ENCODE results near the gene HIVEP1. TPM values are rescaled to one million over a fixed set of nuclear protein-coding genes. Genes with fewer than 3 reads are reported as not detected.

Gene HIVEP1
- total RNA-seq, 6 donors from 2014 or later: 22.9 to 48.5 (median 30.4) TPM

DNA sequence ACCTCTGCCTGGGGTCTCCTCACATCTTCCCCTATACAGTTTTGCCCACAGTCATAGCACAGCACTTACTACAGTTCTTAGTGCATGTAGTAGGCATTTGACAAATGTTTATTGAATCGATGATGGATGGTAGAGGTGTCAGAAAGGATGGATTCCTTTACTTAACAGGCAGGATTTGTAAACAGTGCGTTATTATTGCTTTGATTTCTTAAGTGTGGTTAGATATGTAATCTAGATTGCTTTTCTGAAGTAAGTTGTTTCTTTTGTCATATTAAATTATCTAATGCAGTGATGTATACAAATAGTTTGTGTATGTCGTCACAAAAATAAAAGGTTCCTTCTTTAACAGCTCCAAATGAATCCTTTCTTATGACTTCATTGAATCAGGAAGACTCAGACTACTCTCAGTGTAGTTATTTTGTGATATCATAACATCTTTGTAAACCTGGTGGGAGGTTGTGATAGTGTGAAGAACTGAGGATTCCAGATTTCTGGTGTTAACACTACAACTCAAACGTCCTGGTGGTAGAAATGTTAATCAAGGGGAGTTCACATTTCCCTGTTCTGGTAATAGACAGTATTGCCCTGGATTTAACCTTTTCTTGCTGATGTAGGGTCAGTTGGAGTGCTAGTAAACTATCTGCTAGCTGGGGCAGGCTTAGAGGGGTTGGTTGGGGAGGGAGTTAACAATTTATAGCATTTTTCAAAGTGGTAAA lies 87.7 kb downstream of the HIVEP1 start:
- Histone ChIP-seq H3K4me1 (peaks cover 0 to 4% (median 0%) of the 10 kb centered on the region in 4 donors), H3K4me3 (no peak overlapping the region), H3K27me3 (no peaks in the 10 kb centered on the region), H3K27ac (no peak overlapping the region), H3K9me3 (no peaks in the 10 kb centered on the region), H3K36me3 (no peaks in the 10 kb centered on the region)
- TF ChIP-seq EP300 (IDR thresholded peaks at IDR 0.05) (no peak), POLR2A (IDR thresholded peaks at IDR 0.05) (no peak)
- 61 to 62% methylated on average over 4 of the region's 4 CpGs for WGBS, 2 donors
- DNase-seq: no peak
- no peak for ATAC-seq (ENCODE audit: low FRiP score in 2 of 2)

DNA sequence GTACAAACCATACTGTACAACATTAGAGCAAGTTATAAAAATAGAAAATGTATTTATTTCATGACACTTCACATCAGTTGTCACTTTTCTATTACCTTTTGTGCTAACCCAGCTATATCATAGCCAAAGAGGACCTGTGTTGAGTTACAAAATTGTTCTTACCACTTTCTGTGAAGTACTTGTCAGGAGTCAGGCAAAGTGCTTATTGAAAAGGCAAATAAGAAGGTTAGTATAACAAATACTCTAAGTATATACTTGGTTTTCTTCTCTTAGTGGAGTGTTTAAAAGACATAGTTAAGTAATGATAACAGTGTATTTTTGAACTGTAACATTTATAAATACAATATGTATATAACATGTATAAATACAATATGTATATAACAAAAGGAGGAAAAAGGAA lies 88.9 kb downstream of the HIVEP1 start:
- no peak for ATAC-seq (ENCODE audit: low FRiP score in 2 of 2)
- Histone ChIP-seq H3K27me3 (no peaks in the 10 kb centered on the region), H3K4me1 (peaks cover 0 to 4% (median 0%) of the 10 kb centered on the region in 4 donors), H3K27ac (no peak overlapping the region), H3K36me3 (no peaks in the 10 kb centered on the region), H3K4me3 (no peak overlapping the region), H3K9me3 (no peaks in the 10 kb centered on the region)
- DNase-seq: no peak
- TF ChIP-seq, protein P1, sequence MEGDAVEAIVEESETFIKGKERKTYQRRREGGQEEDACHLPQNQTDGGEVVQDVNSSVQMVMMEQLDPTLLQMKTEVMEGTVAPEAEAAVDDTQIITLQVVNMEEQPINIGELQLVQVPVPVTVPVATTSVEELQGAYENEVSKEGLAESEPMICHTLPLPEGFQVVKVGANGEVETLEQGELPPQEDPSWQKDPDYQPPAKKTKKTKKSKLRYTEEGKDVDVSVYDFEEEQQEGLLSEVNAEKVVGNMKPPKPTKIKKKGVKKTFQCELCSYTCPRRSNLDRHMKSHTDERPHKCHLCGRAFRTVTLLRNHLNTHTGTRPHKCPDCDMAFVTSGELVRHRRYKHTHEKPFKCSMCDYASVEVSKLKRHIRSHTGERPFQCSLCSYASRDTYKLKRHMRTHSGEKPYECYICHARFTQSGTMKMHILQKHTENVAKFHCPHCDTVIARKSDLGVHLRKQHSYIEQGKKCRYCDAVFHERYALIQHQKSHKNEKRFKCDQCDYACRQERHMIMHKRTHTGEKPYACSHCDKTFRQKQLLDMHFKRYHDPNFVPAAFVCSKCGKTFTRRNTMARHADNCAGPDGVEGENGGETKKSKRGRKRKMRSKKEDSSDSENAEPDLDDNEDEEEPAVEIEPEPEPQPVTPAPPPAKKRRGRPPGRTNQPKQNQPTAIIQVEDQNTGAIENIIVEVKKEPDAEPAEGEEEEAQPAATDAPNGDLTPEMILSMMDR (IDR thresholded peaks at IDR 0.05): no peak
- no peak for TF ChIP-seq POLR2AphosphoS5 (IDR thresholded peaks at IDR 0.05)

DNA sequence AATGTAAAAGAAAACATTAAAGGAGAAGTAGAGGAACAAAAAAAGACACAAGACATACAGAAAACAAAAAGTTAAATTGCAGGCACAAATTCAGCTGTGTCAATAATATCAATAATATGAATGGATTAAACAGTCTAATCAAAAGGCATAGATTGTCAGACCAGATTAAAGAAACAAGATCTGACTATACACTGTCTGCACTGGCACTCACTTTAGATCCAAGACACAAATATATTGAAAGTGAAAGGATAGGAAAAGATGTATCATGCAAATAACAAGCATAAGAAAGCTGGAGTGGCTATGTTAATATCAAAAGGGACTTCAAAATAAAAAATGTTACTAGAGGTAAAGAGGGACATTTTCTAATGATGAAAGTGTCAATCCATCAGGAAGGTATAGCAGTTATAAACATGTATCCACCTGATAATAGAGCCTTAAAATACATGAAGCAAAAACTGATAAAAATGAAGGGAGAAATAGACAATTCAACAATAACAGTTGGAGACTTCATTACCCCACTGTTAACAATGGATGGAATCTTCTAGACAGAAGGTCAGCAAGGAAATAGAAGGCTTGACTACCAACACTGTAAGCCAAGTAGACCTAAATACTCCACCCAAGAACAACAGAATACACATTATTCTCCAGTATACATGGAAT lies 89.7 kb downstream of the HIVEP1 start:
- Histone ChIP-seq H3K27me3 (no peaks in the 10 kb centered on the region), H3K4me3 (no peak overlapping the region), H3K9me3 (no peaks in the 10 kb centered on the region), H3K36me3 (no peaks in the 10 kb centered on the region), H3K27ac (no peak overlapping the region), H3K4me1 (peaks cover 0 to 4% (median 0%) of the 10 kb centered on the region in 4 donors)
- no peak for TF ChIP-seq EP300 (IDR thresholded peaks at IDR 0.05)
- no peak for TF ChIP-seq POLR2AphosphoS5 (IDR thresholded peaks at IDR 0.05)
- no peak for TF ChIP-seq POLR2A (IDR thresholded peaks at IDR 0.05)
- TF ChIP-seq, protein P1 (IDR thresholded peaks at IDR 0.05): no peak
- no peak for DNase-seq
- ATAC-seq (ENCODE audit: low FRiP score in 2 of 2): no peak

DNA sequence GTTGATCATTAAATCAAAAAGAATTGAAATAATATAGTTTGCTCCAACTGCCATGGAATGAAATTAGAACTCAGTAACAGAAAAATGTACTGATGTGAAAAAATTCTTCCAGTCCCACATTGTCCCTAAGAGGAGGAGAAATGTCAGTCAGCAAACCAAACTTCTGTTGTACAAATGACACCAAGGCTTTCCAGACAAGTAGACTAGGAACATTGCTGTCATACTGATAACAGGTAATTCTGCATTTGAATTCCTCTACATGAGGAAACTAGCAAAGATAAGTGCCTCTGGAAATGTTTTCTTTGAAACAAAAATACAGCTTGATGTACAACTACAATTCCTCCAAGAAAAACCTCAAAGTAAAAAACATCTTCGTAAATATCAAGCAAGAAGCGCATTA lies 90.2 kb downstream of the HIVEP1 start:
- H3K27me3 ChIP-seq: no peaks in the 10 kb centered on the region
- no peaks in the 10 kb centered on the region for H3K36me3 ChIP-seq
- peaks cover 0 to 4% (median 0%) of the 10 kb centered on the region in 4 donors for H3K4me1 ChIP-seq
- no peak overlapping the region for H3K4me3 ChIP-seq
- TF ChIP-seq EP300 (IDR thresholded peaks at IDR 0.05) (no peak), POLR2AphosphoS5 (IDR thresholded peaks at IDR 0.05) (no peak), POLR2A (IDR thresholded peaks at IDR 0.05) (no peak)
- TF ChIP-seq, protein P1 (IDR thresholded peaks at IDR 0.05): no peak
- WGBS, 2 donors: 93 to 100% methylated on average over 2 of the region's 2 CpGs
- no peaks in the 10 kb centered on the region for H3K9me3 ChIP-seq
- no peak for ATAC-seq (ENCODE audit: low FRiP score in 2 of 2)
- DNase-seq: no peak
- H3K27ac ChIP-seq: no peak overlapping the region

DNA sequence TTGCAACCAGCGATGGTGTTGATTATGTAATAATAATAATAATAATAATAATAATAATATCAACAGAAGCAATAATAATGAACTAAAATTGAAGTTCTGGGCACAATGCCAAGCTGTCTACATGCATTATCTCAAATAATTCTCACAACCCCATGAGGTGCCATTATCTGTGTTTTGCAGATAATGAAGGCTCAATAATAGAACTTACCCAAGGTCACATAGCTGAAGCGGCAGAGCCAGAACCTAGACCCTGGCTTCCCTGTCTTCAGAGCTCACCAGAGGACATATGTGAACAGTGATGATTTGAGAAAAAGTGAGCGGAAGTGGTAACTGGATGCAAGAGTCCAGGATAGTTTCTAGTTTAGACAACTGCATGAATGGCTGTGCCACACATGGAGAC lies 91.0 kb downstream of the HIVEP1 start:
- WGBS, 2 donors: 91% methylated on average over 3 of the region's 3 CpGs
- DNase-seq (no peak), ATAC-seq (ENCODE audit: low FRiP score in 2 of 2) (no peak)
- H3K4me1 ChIP-seq: peaks cover 0 to 4% (median 0%) of the 10 kb centered on the region in 4 donors
- TF ChIP-seq, protein P1 (IDR thresholded peaks at IDR 0.05): no peak
- TF ChIP-seq POLR2A (IDR thresholded peaks at IDR 0.05) (no peak), POLR2AphosphoS5 (IDR thresholded peaks at IDR 0.05) (no peak), EP300 (IDR thresholded peaks at IDR 0.05) (no peak)
- no peaks in the 10 kb centered on the region for H3K9me3 ChIP-seq
- no peaks in the 10 kb centered on the region for H3K36me3 ChIP-seq
- no peaks in the 10 kb centered on the region for H3K27me3 ChIP-seq
- no peak overlapping the region for H3K4me3 ChIP-seq
- H3K27ac ChIP-seq: no peak overlapping the region

Measured in upper lobe of left lung (tissue), 6 donors.